Activated CD4-positive, CD25-positive, alpha-beta regulatory T cell (primary cell): ENCODE data around the gene DNAJC9.
"Not testable (repeated sequence)": the region's sequence is repeated elsewhere in the genome, so short reads cannot be mapped to it uniquely, and the experiment has no call there.

Experiments
- DNase-seq, 4 experiments: peaks; one replicate each; lab custom pipeline; 2025; lab: John Stamatoyannopoulos, UW

Gene DNAJC9, protein sequence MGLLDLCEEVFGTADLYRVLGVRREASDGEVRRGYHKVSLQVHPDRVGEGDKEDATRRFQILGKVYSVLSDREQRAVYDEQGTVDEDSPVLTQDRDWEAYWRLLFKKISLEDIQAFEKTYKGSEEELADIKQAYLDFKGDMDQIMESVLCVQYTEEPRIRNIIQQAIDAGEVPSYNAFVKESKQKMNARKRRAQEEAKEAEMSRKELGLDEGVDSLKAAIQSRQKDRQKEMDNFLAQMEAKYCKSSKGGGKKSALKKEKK

DNA sequence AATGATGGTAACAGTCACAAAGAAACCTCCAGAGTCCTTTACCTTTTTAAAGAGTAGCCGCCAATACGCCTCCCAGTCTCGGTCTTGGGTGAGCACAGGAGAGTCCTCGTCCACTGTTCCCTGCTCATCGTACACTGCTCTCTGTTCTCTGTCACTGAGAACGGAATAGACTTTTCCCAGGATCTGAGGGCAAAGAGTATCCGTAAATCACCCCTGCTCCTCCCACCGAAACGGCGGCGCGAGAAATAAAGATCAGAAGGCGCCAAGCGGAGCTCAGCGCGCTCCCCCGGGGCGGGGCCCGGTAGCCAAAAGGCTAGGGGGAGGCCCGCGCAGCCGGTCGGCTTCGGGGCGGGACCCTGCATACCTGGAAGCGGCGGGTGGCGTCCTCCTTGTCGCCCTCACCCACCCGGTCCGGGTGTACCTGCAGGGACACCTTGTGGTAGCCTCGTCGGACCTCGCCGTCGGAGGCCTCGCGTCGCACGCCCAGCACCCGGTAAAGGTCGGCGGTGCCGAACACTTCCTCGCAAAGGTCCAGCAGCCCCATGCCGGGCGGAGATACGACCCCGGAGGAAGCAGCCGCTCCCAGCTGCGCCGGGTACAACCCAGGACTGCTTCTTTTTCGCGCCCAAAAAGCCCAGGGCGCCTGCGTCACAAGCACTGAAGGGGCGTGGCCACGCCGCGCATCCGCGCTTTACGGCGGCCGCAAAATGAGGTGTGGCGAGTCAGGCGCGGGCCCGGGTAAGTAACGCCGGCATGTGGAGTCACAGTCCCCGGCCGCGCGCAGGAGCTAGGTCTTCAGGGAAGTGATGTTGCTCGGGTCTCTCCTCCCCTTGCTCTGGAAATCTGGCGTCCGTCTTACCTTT is at the start of gene DNAJC9:
DNAJC9 (minus strand) TSS at position 610 of the 863 bp plus-strand sequence; CDS start at position 544, 66 bp downstream.
- DNase-seq, result peak; percentile 90 to 97 (median 94)

DNA sequence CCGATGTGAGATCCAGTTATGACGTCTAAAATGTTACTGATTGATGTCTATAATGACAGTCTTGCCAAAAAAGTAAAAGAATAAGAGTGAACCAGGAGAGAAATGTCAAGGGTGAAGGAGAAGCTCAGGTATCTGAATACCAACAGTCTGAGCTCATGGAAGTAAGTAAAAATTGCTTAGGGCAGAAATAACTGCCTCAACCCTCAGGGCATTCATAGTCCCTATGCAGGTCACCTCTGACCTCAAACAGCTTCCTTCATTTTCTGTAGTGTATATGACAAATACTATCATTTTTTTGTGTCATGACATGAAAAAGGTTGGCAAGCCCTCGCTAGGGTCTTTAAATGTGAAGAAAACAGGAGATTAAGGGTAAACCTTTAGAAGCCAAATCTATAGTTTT is 46.4 kb upstream of the DNAJC9 start:
- DNase-seq, result no peak

DNA sequence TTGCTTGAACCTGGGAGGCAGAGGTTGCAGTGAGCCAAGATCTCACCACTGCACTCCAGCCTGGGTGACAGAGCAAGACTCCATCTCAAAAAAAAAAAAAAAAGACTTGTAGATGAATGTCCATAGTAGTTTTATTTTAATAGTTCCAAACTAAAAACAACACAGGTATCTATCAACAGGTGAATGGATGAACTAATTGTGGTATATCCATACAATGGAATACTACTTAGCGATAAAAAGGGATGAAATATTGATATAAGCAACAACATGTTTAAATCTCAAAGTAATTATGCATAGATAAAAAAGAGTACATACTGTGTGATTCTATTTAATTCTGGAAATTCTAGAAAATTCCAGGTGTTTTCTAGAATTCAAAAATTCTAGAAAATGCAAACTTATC is 42.9 kb upstream of the DNAJC9 start:
- DNase-seq, result no peak

DNA sequence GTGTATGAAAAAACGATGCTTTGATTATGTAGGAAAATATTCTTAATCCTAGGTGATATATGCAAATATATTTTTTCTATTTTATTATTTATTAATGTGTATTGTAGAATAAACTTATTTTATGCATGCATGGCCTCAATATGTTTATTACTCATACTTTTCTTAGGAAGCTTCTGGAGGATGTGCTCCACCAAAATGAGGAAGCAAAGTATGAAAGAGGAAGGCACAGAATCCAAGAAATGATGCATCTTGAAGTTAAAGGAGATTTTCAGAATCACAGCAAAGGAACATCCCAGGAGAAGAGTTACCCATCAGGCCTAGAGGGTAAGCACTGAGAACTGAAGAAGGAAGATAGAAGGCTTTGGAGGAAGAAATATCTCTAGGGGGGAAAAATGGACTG is 40.4 kb upstream of the DNAJC9 start:
- no peak for DNase-seq

DNA sequence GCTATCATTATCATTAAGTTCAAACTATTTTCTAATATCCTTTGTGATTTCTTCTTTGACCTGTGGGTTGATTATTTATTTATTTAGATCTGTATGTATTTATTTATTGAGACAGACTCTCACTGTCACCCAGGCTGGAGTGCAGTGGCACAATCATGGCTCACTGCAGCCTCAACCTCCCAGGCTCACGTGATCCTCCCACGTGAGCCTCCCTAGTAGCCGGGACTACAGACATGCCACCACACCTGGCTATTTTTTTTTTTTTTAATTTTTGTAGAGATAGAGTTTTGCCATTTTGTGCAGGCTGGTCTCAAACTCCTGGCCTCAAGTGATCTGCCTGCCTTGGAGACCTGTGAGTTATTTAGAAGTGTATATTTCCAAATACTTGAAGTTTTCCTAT is 34.0 kb upstream of the DNAJC9 start:
- DNase-seq, result no peak

DNA sequence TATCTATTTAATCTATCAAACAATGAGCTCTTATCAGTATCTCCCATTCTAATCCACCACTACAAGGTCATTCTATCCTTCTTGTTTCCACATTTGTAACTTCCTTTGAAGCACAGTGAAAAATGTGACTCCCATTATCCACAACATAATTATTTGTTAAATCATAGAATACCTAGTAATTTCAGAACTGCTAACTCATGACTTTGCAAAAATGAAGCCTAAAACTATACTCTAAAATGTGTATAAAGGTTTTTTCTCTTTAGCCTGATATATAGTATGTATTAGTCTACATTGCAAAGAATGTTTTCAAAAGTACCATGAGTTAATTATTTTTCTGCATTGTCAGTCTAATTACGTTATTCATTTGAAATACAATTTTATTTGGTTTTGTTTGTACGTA is 17.4 kb upstream of the DNAJC9 start:
- no peak for DNase-seq

DNA sequence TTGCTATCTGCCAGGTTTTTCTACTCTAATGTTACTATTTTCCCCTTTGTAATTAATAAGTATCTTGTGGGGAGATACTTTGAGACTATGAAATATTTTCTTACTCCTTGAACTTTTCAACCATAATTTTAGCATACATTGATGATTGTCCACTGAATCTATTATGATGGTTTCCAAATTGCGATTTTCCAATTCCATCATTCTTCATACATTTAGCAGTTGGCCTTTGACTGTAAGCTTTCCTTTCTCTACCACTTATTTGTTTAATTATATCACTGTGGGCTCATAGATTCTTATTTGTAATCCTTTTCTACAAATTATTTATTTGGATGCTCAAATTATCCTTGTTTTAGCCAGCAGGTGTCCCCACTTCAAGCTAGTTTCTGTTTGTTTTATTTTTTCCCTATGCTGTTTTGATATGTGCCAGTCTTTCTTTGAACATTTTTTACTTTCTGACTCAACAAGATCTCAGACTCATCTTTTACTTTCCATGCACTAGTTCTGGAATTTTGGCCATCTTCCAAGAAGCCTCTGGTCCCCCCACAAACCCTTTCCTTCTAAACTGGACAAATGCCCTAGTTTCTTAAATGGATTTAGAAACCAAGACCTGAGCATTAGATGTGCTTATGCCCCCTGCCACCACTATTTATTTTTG is 16.8 kb upstream of the DNAJC9 start:
- no peak for DNase-seq

DNA sequence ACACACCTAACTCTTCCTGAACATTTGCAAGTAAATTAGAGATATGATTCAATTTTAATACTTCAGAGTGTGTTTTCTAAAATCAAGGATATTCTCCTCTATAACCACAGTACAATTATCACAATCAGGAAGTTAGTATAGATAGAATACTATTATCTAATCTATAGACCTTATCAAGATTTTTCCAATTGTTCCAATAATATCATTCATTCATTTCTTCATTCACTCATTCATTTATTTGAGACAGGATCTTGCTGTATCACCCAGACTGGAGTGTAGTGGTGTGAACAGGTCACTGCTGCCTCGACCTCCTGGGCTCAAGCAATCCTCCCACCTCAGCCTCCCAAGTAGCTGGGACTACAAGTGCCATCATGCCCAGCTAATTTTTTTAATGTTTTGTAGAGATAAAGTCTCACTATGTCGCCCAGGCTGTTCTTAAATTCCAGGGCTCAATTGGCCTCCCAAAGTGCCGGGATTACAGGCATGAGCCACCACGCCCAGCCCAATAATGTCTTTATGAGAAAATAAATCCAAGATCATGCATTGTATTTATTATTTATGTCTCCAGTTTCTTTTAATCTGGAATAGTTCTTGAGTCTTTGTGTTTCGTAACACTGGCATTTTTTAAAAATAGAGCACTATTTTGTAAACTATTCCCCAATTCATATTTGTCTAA is 16.0 kb upstream of the DNAJC9 start:
- no peak for DNase-seq

DNA sequence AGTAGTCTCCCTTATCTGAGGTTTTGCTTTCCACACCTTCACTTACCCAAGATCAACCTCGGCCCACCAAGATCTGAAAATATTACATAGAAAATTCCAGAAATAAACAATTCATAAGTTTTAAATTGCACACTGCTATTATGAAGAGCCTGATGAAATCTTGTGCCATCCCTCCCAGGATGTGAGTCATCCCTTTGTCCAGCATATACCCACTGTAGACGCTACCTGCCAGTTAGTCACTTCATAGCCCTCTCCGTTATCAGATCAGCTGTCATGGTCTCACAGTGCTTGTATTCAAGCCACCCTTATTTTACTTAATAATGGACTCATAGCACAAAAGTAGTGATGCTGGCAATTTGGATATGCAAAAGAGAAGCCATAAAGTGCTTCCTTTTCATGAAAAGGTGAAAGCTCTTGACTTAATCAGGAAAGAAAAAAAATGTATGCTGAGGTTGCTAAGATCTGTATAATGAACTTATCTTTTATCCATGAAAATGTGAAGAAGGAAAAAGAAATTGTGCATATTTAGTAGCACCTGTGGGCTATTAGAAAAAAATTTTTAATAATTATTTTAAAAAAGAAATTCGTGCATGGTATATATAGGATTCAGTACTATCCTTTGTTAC is 15.2 kb upstream of the DNAJC9 start:
- no peak for DNase-seq

DNA sequence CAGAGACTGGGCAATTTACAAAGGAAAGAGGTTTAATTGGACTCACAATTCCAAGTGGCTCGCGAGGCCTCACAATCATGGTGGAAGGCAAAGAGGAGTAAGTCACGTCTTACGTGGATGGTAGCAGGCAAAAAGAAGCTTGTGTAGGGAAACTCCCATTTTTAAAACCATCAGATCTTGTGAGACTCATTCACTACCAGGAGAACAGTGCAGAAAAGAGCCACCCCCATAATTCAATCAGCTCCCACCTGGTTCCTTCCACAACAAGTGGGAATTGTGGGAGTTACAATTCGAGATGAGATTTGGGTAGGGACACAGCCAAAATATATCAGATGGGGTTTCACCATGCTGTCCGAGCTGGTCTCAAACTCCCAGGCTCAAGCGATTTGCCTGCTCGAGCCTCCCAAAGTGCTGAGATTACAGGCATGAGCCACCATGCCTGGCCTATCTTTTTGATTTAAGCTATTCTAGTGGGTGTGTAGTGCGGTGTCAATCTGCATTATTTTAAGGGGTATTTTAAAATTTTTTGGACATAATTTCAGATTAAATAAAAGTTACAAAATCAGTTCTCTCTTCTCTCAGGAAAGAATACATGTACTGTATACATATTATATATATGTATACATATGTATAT is 14.4 kb upstream of the DNAJC9 start:
- no peak for DNase-seq

DNA sequence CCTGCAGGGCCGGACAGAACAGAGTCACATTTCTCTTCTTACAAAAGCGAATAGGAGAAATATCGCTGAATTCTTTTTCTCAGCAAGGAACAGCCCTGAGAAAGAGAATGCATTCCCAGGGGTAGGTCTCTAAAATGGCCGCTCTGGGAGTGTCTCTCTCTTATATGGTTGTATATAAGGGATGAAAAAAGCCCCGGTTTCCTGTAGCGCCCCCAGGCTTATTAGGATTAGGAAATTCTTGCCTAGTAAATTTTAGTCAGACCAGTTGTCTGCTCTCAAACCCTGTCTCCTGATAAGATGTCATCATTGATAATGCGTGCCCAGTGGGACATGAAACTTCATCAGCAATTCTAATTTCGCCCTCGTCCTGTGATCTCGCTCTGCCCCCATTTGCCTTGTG is 11.6 kb upstream of the DNAJC9 start:
- DNase-seq, result not testable (repeated sequence)

DNA sequence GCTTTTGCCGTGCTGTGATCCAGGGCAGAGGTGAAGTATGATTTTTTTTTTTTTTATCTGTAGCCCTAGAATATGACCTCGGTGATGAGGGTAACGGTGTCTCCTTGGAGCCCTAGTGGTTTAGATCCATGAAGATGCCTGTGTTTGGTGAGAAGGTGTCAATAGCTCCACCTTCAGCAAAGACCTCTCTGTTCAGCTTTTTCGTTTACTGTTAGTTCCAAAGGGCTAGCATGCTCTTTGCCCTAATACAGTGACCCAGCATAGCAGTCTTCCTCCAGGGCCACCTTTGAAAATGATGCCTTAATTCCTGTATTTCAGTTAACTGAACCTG is 6.1 kb upstream of the DNAJC9 start:
- DNase-seq, result no peak

DNA sequence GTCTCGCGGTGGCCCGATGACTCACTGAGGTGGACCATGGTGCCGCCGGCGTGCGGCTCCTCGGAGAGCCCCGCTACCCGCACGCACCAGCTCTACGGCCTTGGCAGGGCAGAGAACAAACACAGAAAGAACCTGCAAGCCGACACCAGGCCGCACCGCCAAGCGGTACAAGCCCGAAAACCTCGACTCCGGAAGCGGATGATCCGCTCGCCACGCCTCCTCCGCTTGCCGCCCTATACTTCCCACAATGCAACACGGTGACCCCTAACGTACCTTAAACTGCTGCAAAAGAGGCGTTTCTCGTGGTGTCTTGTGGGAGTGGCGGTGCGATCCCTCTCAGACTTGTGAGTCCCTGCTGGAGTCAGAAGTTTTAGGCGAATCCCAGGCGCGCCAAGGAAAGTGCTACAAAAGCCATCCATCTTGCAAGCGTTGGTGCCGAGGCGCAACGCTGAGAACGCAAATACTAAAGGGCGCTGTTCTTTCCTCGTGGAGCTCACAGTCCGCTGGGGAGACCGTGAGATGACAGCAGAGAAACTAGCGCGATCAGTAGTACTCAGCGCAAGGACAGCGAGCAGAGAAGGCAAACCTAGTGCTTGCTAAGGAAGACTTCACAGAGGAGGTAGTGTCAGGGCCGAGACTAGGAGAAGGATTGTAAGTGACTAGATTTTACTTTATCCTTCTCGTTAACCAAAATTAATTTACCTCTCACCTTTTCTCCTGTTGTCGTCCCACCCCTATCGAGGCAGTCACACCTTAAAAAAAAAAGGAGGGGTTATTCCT is 5.6 kb upstream of the DNAJC9 start, which contains the start of gene MRPS16:
MRPS16 (minus strand) TSS at position 200 of the 780 bp plus-strand sequence; CDS start at position 38, 162 bp downstream.
- peak; percentile 74 to 86 (median 82) for DNase-seq

DNA sequence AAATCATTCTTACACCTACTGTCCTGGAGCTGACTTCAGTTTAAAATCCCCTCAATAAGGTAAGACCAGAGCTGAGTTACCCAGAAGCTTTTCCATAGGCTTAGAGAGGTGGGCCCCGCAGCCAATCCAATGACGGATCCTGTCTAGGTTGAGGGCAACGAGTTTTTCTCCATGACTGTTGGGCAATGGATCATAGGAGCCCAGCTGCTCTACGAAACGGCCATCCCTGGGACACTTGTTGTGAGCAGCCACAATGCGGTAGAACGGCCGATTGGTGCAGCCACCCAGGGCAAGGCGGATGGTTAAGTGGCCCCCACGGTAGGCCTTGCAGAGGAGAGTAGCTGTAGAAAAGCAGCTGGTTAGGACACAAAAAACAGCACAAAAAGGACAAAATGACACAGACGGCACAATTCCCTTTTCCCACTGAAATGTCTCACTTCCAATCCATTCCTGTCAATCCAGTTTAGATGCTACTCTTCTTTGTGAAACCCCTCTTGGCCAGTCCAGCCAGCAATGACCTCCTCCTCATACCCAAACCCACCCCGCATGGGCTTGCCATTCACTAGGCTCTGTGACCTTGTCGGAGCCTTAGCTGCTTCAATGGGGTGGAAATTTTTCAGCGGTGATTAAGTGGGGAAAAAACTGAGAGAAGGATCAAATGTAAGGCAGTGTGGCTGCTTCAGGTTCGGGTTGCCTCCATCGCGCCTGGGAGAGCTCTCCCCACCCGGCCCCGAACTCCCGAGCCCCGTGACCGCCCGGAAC is 4.8 kb upstream of the DNAJC9 start:
- no peak for DNase-seq

DNA sequence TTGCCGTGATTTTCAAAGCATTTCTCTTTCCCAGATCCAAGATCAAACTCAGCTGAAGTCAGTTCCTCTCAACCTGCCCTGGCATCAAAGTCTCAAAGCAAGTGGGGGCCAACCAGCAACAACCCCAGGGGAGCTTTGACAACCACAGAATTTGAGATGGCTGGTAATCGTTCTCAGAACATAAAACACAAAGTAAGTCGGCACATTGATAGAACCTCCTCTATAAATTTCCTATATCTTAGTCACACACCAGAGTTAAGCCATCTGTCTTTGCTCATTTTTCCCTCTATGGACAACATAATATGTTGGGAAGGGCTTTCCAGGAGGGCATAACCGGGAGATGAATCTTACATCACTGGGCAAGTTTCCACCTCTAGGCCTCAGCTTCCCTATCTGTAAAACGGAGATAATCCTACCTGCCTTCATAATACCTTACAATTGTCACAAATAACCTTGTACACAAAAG is 1.2 kb upstream of the DNAJC9 start:
- DNase-seq, result no peak

DNA sequence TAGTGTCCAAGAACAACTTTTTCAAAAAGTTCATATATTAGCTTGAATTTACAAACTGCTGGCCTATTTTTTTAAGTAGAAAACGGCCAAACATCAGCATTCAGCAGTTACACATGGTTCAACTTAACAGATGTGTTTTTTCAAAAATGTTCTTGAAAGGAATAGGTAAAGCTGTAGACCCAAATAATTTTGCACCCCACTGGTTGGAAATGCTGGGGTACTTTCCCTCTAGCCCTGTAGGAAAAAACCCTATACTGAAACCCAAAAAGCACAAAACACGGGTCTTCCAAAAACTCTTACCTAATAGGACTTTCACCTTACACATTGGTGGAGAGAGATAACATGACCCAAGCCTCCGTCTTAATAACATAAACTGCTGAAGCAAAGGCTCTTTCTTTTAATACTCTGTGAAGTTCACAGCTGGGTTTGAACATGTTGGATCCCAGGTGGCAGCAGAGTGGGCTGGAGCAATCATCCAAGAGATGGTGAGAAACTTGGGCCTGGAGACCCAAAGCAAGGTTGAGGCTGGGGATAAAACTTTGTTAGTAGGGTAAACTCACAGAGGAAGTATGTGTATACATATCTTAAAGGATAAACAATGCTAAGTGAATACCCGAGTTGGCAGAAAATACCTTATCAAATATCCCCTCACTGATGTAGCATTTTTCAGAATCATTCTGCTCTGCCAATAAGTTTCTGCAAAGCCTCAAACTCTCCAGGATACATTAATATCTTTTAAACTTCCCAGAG is 629 bp upstream of the DNAJC9 start:
- no peak for DNase-seq

DNA sequence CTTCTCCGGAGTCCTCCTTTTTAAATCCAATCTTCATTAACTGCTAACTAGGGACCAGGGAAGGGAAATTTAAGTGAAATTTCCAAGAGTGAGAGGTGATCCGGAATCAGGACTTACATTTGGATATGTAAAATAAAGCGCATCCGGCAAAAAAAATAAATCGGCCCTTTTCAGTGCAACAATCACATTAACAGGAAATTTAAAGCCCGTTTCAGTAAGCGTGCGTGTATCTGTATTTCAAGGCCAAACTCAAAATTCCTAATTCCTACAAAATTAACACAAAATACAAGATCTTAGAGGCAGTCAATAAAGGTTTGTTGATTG is 771 bp downstream of the DNAJC9 start:
- DNase-seq, result no peak

DNA sequence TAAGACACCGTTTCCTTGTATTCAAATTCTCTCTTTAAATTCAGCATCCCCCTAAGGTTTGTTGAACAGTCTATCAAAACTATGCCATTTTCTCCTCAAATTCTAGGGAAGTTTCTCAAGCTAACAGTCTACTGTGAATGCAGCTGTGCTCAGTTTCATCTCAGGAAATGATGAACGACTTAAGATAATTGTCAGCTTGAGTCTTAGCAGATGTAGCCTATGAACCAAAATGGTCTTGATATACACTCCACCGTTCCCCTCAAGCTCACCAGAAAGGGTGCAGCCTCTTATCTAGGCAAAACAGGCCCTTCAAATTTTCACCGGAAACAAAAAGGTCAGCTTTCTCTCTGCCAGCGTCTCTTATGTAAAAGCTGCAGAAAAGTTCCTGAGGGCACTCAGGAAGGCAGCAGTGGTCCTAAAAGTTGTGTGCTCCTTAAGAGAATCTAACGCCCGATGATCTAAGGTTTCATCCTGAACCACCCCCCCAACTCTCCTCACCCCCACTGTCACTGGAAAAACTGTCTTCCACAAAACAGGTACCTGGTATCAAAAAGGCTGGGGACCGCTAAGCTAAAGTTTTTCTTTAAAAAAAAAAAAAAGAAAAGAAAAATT is 2.1 kb downstream of the DNAJC9 start:
- no peak for DNase-seq

DNA sequence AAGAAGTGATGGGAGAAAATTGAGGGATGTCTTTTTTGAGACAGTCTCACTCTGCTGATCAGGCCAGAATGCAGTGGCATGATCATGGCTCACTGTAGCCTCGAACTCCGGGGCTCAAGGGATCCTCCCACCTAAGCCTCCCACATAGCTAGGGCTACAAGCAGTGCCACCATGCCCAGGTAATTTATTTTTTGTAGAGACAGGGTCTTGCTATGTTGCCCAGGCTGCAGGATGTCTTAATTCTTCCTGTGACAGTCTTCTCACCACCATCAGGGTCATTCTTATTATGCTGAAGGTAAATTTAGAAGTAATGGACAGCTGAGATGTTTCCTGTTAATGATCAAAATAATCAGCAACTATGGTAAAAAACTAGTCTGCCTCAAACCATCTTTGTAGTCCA is 7.1 kb downstream of the DNAJC9 start:
- no peak for DNase-seq
